Keratinocyte (primary cell): ENCODE measurements around the gene RNF144B. TPM values are rescaled to one million over a fixed set of nuclear protein-coding genes. Genes with fewer than 3 reads are reported as not detected.

ENCODE experiments used
- DNase-seq: peaks from one replicate; pipeline ENCODE4 v3.0.0-alpha.2; 2011; ENCODE audit warnings: low read depth, missing footprints, low spot score
- FAIRE-seq: peaks from 2 replicates; lab custom pipeline; 2011; peaks lifted over from hg19 to GRCh38; lab: Jason Lieb, UNC
- H2AFZ ChIP-seq: 2 replicates; pipeline ENCODE4 v1.6.0; 2012; ENCODE audit warnings: low read length, control low read depth, inconsistent platforms; ENCODE audit not compliant: control insufficient read depth
- H3K27ac ChIP-seq: 2 replicates; pipeline ENCODE4 v1.5.1; 2011; ENCODE audit warnings: low read length; ENCODE audit not compliant: control insufficient read depth, insufficient read depth
- H3K27me3 ChIP-seq: 3 replicates; pipeline ENCODE4 v1.6.0; 2011; ENCODE audit warnings: low read length; ENCODE audit not compliant: control insufficient read depth, insufficient read depth; ENCODE audit errors: extremely low read depth
- H3K36me3 ChIP-seq, 2 experiments: 2 replicates in 1 of 2; 3 replicates in 1 of 2; pipeline ENCODE4 v1.5.1; 2011; ENCODE audit warnings: low read length in 2 of 2, mild to moderate bottlenecking in 1 of 2; ENCODE audit not compliant: control insufficient read depth in 2 of 2, insufficient read depth in 2 of 2; ENCODE audit errors: extremely low read depth in 1 of 2
- H3K4me1 ChIP-seq: 3 replicates; pipeline ENCODE4 v1.5.1; 2011; ENCODE audit warnings: low read length; ENCODE audit not compliant: control insufficient read depth, insufficient read depth; ENCODE audit errors: extremely low read depth
- H3K4me2 ChIP-seq: 3 replicates; pipeline ENCODE4 v1.6.0; 2011; ENCODE audit warnings: low read depth, low read length; ENCODE audit not compliant: control insufficient read depth, insufficient read depth; ENCODE audit errors: extremely low read depth
- H3K4me3 ChIP-seq, 3 experiments: fragments of 200-600 bp in 1 of 3; sonication (generic) in 1 of 3; 2 replicates in 2 of 3; 3 replicates in 1 of 3; pipeline ENCODE4 v1.5.1; 2011 to 2016; ENCODE audit warnings: low read length in 3 of 3, mild to moderate bottlenecking in 3 of 3, control low read depth in 2 of 3, inconsistent platforms in 1 of 3, low read depth in 1 of 3, mixed read lengths in 1 of 3, mixed run types in 1 of 3, moderate library complexity in 1 of 3; ENCODE audit not compliant: control insufficient read depth in 2 of 3, insufficient read depth in 2 of 3; ENCODE audit errors: extremely low read depth in 1 of 3
- H3K79me2 ChIP-seq: 2 replicates; pipeline ENCODE4 v1.6.0; 2012; ENCODE audit warnings: low read length; ENCODE audit not compliant: control insufficient read depth, insufficient read depth
- H3K9ac ChIP-seq: 3 replicates; pipeline ENCODE4 v1.6.0; 2011; ENCODE audit warnings: low read length; ENCODE audit not compliant: control insufficient read depth, insufficient read depth; ENCODE audit errors: extremely low read depth
- H3K9me1 ChIP-seq: 3 replicates; pipeline ENCODE4 v1.6.0; 2011; ENCODE audit warnings: low read length; ENCODE audit not compliant: control insufficient read depth, insufficient read depth; ENCODE audit errors: extremely low read depth
- H3K9me3 ChIP-seq: 2 replicates; pipeline ENCODE4 v1.5.1; 2012; ENCODE audit warnings: low read depth, low read length; ENCODE audit not compliant: control insufficient read depth
- H4K20me1 ChIP-seq: 3 replicates; pipeline ENCODE4 v1.6.0; 2011; ENCODE audit warnings: low read length; ENCODE audit not compliant: control insufficient read depth, insufficient read depth; ENCODE audit errors: extremely low read depth
- CTCF ChIP-seq, 3 experiments: IDR thresholded peaks in 1 of 3; conservative IDR thresholded peaks in 1 of 3; optimal IDR thresholded peaks in 1 of 3; 2 replicates in 2 of 3; 3 replicates in 1 of 3; pipeline versions ENCODE3 to v1.5.1; 2011; ENCODE audit warnings: low read length in 3 of 3, mild to moderate bottlenecking in 3 of 3, moderate library complexity in 2 of 3, control low read depth in 1 of 3, inconsistent platforms in 1 of 3; ENCODE audit not compliant: insufficient read depth in 2 of 3; ENCODE audit errors: extremely low read depth in 1 of 3
- EZH2 ChIP-seq: IDR thresholded peaks from one replicate; pipeline ENCODE4 v1.6.1; 2012; ENCODE audit warnings: inconsistent platforms, mild to moderate bottlenecking, low read length, moderate library complexity
- dilution Hi-C: fragments of 300-500 bp; cut with MboI; formaldehyde crosslinking; loops from one replicate; pipeline ENCODE4 v1.7.0; 2020; ENCODE audit warnings: low sequenced_read_pairs; ENCODE audit not compliant: extremely low pct_ligation_motif_present
- polyA plus RNA-seq, 5 experiments: library from polyadenylated mRNA; depleted of rRNA in 3 of 5; stranded (reverse) in 3 of 5; stranded (forward) in 1 of 5; unstranded in 1 of 5; fragments of >200 nt; gene quantifications; 1 replicate in 1 of 5; 2 replicates in 3 of 5; 3 replicates in 1 of 5; pipeline versions ENCODE4 v1.2.1 to v1.2.3, GENCODE V29; 2011 to 2012; ENCODE audit warnings: missing spikeins in 2 of 5, low read depth in 1 of 5, low replicate concordance in 1 of 5

The RNF144B gene
- polyA plus RNA-seq, 1 donor (not counting 4 experiments of a cell fraction or from before 2014, with no cell fraction given), result 9.0 TPM

GRCh38 chr6:18436341-18436740 lies 49.2 kb downstream of the RNF144B start:
- Histone ChIP-seq H3K9me1 (no peaks in the 10 kb centered on the region), H3K27me3 (no peaks in the 10 kb centered on the region), H3K4me1 (peaks cover 34% of the 10 kb centered on the region), H2AFZ (no peak overlapping the region), H3K79me2 (peaks cover 6% of the 10 kb centered on the region), H4K20me1 (no peaks in the 10 kb centered on the region), H3K27ac (no peak overlapping the region), H3K4me3 (no peak overlapping the region), H3K9me3 (no peaks in the 10 kb centered on the region), H3K9ac (no peak overlapping the region), H3K36me3 (peaks cover 2 to 6% of the 10 kb centered on the region in 2 experiments), H3K4me2 (no peak overlapping the region)
- DNase-seq, result no peak
- TF ChIP-seq CTCF (optimal IDR thresholded peaks at IDR 0.05 in 1 of 3, IDR thresholded peaks at IDR 0.05 in 1 of 3, conservative IDR thresholded peaks at IDR 0.05 in 1 of 3; ENCODE audit: extremely low read depth in 1 of 3, insufficient read depth in 2 of 3, low read length in 3 of 3) (no peak), EZH2 (no peak)
- FAIRE-seq, result no peak
- dilution Hi-C loops, result no loop called here

GRCh38 chr6:18439581-18439980 lies 52.4 kb downstream of the RNF144B start:
- Histone ChIP-seq H3K9me1 (no peaks in the 10 kb centered on the region), H4K20me1 (no peaks in the 10 kb centered on the region), H3K27me3 (no peaks in the 10 kb centered on the region), H3K36me3 (peaks cover 2 to 3% of the 10 kb centered on the region in 2 experiments), H3K79me2 (no peaks in the 10 kb centered on the region), H3K9me3 (no peaks in the 10 kb centered on the region), H2AFZ (no peak overlapping the region), H3K9ac (no peak overlapping the region), H3K27ac (no peak overlapping the region), H3K4me3 (no peak overlapping the region), H3K4me2 (no peak overlapping the region), H3K4me1 (peaks cover 6% of the 10 kb centered on the region)
- dilution Hi-C loops, result no loop called here
- no peak for DNase-seq
- no peak for FAIRE-seq
- TF ChIP-seq CTCF (optimal IDR thresholded peaks at IDR 0.05 in 1 of 3, IDR thresholded peaks at IDR 0.05 in 1 of 3, conservative IDR thresholded peaks at IDR 0.05 in 1 of 3; ENCODE audit: extremely low read depth in 1 of 3, insufficient read depth in 2 of 3, low read length in 3 of 3), result no peak
- no peak for TF ChIP-seq EZH2
